H1 (cell line): Measurements from ENCODE around the gene PIGS. TPM values are rescaled to one million over a fixed set of nuclear protein-coding genes. Genes with fewer than 3 reads are reported as not detected.
A peak's percentile ranks its signal among the peaks of the same experiment; 100 is the strongest.

Source experiments
- CTCF ChIA-PET: fragments of 300-600 bp; sonication (Branson Sonifier 250); formaldehyde crosslinking; loops from one replicate; lab custom pipeline; 2021; ENCODE audit not compliant: partially characterized antibody; lab: Charles Lee
- POLR2A ChIA-PET: fragments of 300-600 bp; sonication (Branson Sonifier 250); formaldehyde crosslinking; loops from one replicate; lab custom pipeline; 2021; ENCODE audit warnings: inconsistent platforms; ENCODE audit not compliant: partially characterized antibody; lab: Charles Lee
- DNase-seq, 2 experiments: peaks; one replicate each; pipeline versions ENCODE4 v3.0.0 to v3.0.0-alpha.2; 2010 to 2022; ENCODE audit warnings: low spot score in 2 of 2, low read depth in 1 of 2, mixed read lengths in 1 of 2
- FAIRE-seq: peaks from 2 replicates; lab custom pipeline; 2011; peaks lifted over from hg19 to GRCh38; lab: Jason Lieb, UNC
- H2AFZ ChIP-seq: 2 replicates; pipeline ENCODE4 v1.8.1; 2012; ENCODE audit warnings: low read length, inconsistent platforms
- H2AK5ac ChIP-seq: 2 replicates; pipeline ENCODE4 v1.6.1; 2013; ENCODE audit warnings: low read depth, low read length
- H2BK120ac ChIP-seq: replicated peaks from 2 replicates; pipeline ENCODE3; 2013; ENCODE audit warnings: low read depth, low read length, inconsistent platforms
- H2BK12ac ChIP-seq: 2 replicates; pipeline ENCODE4 v1.6.1; 2013; ENCODE audit warnings: low read depth, low read length
- H2BK15ac ChIP-seq: 2 replicates; pipeline ENCODE4 v1.6.1; 2013; ENCODE audit warnings: low read length
- H2BK20ac ChIP-seq: 2 replicates; pipeline ENCODE4 v1.6.1; 2013; ENCODE audit warnings: low read length
- H2BK5ac ChIP-seq: 2 replicates; pipeline ENCODE4 v1.6.1; 2013; ENCODE audit warnings: low read depth, low read length
- H3K14ac ChIP-seq: 2 replicates; pipeline ENCODE4 v1.6.1; 2013; ENCODE audit warnings: inconsistent platforms; ENCODE audit not compliant: insufficient read length
- H3K18ac ChIP-seq: 2 replicates; pipeline ENCODE4 v1.6.1; 2013; ENCODE audit warnings: low read length; ENCODE audit errors: extremely low read depth
- H3K23ac ChIP-seq: 2 replicates; pipeline ENCODE4 v1.6.1; 2013; ENCODE audit warnings: inconsistent platforms; ENCODE audit not compliant: insufficient read length
- H3K23me2 ChIP-seq: 2 replicates; pipeline ENCODE4 v1.6.1; 2013; ENCODE audit warnings: low read depth, low read length
- H3K27ac ChIP-seq: 2 replicates; pipeline ENCODE4 v1.6.1; 2011; ENCODE audit warnings: low read depth, low read length, inconsistent platforms
- H3K27me3 ChIP-seq, 4 experiments: replicated peaks in 1 of 4; 1 replicate in 1 of 4; 2 replicates in 3 of 4; pipeline versions ENCODE4 v1.6.1 to v1.8.1; 2011 to 2013; ENCODE audit warnings: low read length in 3 of 4, mild to moderate bottlenecking in 3 of 4, inconsistent platforms in 2 of 4, mixed read lengths in 2 of 4, moderate library complexity in 1 of 4; ENCODE audit not compliant: control insufficient read depth in 3 of 4, insufficient read depth in 3 of 4; ENCODE audit errors: extremely low read depth in 1 of 4
- H3K36me3 ChIP-seq, 4 experiments: 2 replicates each; pipeline versions ENCODE4 v1.6.1 to v1.8.1; 2011 to 2013; ENCODE audit warnings: mild to moderate bottlenecking in 4 of 4, low read length in 3 of 4, moderate library complexity in 2 of 4, control low read depth in 1 of 4, inconsistent platforms in 1 of 4; ENCODE audit not compliant: insufficient read depth in 4 of 4, control insufficient read depth in 2 of 4
- H3K4ac ChIP-seq: replicated peaks from 2 replicates; pipeline ENCODE3; 2013; ENCODE audit warnings: low read length, low read depth, mixed read lengths, inconsistent platforms; ENCODE audit not compliant: insufficient read length
- H3K4me1 ChIP-seq, 4 experiments: replicated peaks in 1 of 4; 1 replicate in 1 of 4; 2 replicates in 3 of 4; pipeline versions ENCODE4 v1.6.1 to v1.8.1; 2011 to 2013; ENCODE audit warnings: low read length in 3 of 4, inconsistent platforms in 2 of 4, mixed read lengths in 1 of 4; ENCODE audit not compliant: insufficient read depth in 4 of 4, control insufficient read depth in 3 of 4
- H3K4me2 ChIP-seq, 2 experiments: 2 replicates each; pipeline versions ENCODE4 v1.6.1 to v1.8.1; 2011 to 2013; ENCODE audit warnings: low read depth in 2 of 2, low read length in 2 of 2, control low read depth in 1 of 2, inconsistent platforms in 1 of 2, mild to moderate bottlenecking in 1 of 2; ENCODE audit not compliant: insufficient read depth in 1 of 2
- H3K4me3 ChIP-seq, 4 experiments: fragments of 200-600, 300-600 bp in 1 of 4; sonication (generic), shearing (Covaris generic), sonication (Bioruptor Twin) in 1 of 4; 2 replicates each; pipeline versions ENCODE4 v1.5.1 to v1.8.1; 2011 to 2016; ENCODE audit warnings: low read length in 4 of 4, low read depth in 3 of 4, control low read depth in 2 of 4, inconsistent platforms in 2 of 4, mild to moderate bottlenecking in 2 of 4, mixed read lengths in 1 of 4, moderate library complexity in 1 of 4; ENCODE audit not compliant: insufficient read depth in 2 of 4; ENCODE audit errors: extremely low read depth in 1 of 4
- H3K56ac ChIP-seq: replicated peaks from 2 replicates; pipeline ENCODE3; 2013; ENCODE audit warnings: low read depth, mild to moderate bottlenecking, mixed read lengths, low read length, inconsistent platforms; ENCODE audit not compliant: insufficient read length
- H3K79me1 ChIP-seq: 2 replicates; pipeline ENCODE4 v1.6.1; 2013; ENCODE audit warnings: low read depth, low read length, control low read depth
- H3K79me2 ChIP-seq, 2 experiments: 2 replicates each; pipeline versions ENCODE4 v1.6.1 to v1.8.1; 2012 to 2013; ENCODE audit warnings: low read length in 2 of 2, mild to moderate bottlenecking in 2 of 2, inconsistent platforms in 1 of 2; ENCODE audit not compliant: insufficient read depth in 2 of 2, control insufficient read depth in 1 of 2
- H3K9ac ChIP-seq, 4 experiments: replicated peaks in 1 of 4; 1 replicate in 1 of 4; 2 replicates in 3 of 4; pipeline versions ENCODE4 v1.6.1 to v1.8.1; 2011 to 2013; ENCODE audit warnings: low read depth in 3 of 4, low read length in 3 of 4, control low read depth in 2 of 4, mild to moderate bottlenecking in 2 of 4, moderate library complexity in 2 of 4, inconsistent platforms in 1 of 4; ENCODE audit errors: extremely low read depth in 1 of 4
- H3K9me3 ChIP-seq, 2 experiments: 2 replicates each; pipeline versions ENCODE4 v1.6.1 to v1.8.1; 2012 to 2013; ENCODE audit warnings: mild to moderate bottlenecking in 2 of 2, moderate library complexity in 2 of 2, control low read depth in 1 of 2, inconsistent platforms in 1 of 2, low read depth in 1 of 2, low read length in 1 of 2, mixed read lengths in 1 of 2; ENCODE audit not compliant: insufficient read depth in 2 of 2
- H4K20me1 ChIP-seq, 2 experiments: replicated peaks in 1 of 2; 2 replicates each; pipeline versions ENCODE3 to v1.8.1; 2011 to 2013; ENCODE audit warnings: inconsistent platforms in 2 of 2, low read length in 2 of 2, mild to moderate bottlenecking in 1 of 2; ENCODE audit not compliant: insufficient read depth in 2 of 2, control insufficient read depth in 1 of 2
- H4K5ac ChIP-seq: 2 replicates; pipeline ENCODE4 v1.6.1; 2013; ENCODE audit warnings: low read length, low read depth, mixed read lengths, inconsistent platforms; ENCODE audit not compliant: insufficient read length
- H4K8ac ChIP-seq: 2 replicates; pipeline ENCODE4 v1.8.0; 2013; ENCODE audit warnings: mild to moderate bottlenecking, moderate library complexity, low read length, inconsistent platforms; ENCODE audit not compliant: insufficient read depth; ENCODE audit errors: extremely low read depth
- H4K91ac ChIP-seq: replicated peaks from 2 replicates; pipeline ENCODE3; 2013; ENCODE audit warnings: low read length, mixed read lengths, inconsistent platforms; ENCODE audit not compliant: insufficient read length
- KDM4A ChIP-seq: IDR thresholded peaks from one replicate; pipeline ENCODE4 v1.7.1; 2012; ENCODE audit warnings: low read depth, mild to moderate bottlenecking, moderate library complexity, low read length, inconsistent platforms; ENCODE audit not compliant: severe bottlenecking
- WGBS, 2 experiments: shearing (Covaris generic) in 1 of 2; methylation state at CpG; one replicate each; pipeline versions ENCODE4 v1.1.6 to v1.1.7; 2013 to 2015; ENCODE audit warnings: low lambda C conversion rate in 2 of 2, mixed read lengths in 2 of 2, inconsistent platforms in 1 of 2, low coverage in 1 of 2, missing lambda C conversion rate in 1 of 2; ENCODE audit not compliant: insufficient replicate concordance in 2 of 2, insufficient coverage in 1 of 2, insufficient read length in 1 of 2; ENCODE audit errors: extremely low coverage in 1 of 2, missing lambda C conversion rate in 1 of 2; 5-methylcytosine and 5-hydroxymethylcytosine counted together
- polyA plus RNA-seq, 7 experiments: library from polyadenylated mRNA; depleted of rRNA in 3 of 7; stranded (reverse) in 5 of 7; unstranded in 2 of 7; fragments of >200 nt in 5 of 7; fragments of 200-250 nt in 2 of 7; gene quantifications; 1 replicate in 5 of 7; 2 replicates in 1 of 7; 4 replicates in 1 of 7; pipeline versions ENCODE4 v1.2.1 to v1.2.3, GENCODE V29; 2011 to 2013; ENCODE audit warnings: missing spikeins in 2 of 7, mixed read lengths in 2 of 7
- total RNA-seq: library from RNA; stranded (reverse); fragmentation: NEBNext Ultra II Directional; extraction: Animal tissue kit (Norgen Biotek cat#: 25700); gene quantifications from 2 replicates; pipeline ENCODE4 v1.2.1, GENCODE V29; 2021

The PIGS gene
- total and polyA plus RNA-seq, 2 of the 8 experiments (the other 6 are each of a cell fraction or from before 2014, with no cell fraction given): 44.3 to 50.6 TPM

DNA sequence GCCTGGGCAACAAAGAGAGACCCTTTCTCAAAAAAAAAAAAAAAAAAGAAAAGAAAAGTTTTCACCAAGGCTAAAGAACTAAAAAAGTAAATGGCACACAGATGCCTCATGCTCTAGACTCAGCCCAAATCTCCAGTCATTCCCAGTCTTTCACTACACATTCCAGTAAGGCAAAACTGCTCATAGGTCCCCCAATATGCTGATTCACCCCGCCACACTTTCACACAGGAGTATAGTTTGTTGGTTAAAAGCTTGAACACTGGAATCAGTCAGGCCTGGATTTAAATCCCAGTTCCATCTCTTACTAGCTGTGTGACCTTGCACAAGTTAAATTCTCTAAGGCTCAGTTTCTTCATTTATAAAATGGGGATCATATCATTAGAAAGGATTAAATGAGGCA is 1.9 kb downstream of the PIGS start:
- WGBS, 2 experiments: 81% methylated on average over 1 of the region's 1 CpG; no CpG with 5 or more reads in 1 of the 2 experiments
- H3K23ac ChIP-seq: no peak overlapping the region
- H3K18ac ChIP-seq: no peak overlapping the region
- H2BK12ac ChIP-seq: no peak overlapping the region
- peaks cover 2 to 4% of the 10 kb centered on the region in 2 experiments for H4K20me1 ChIP-seq
- no peak for FAIRE-seq
- H3K4me3 ChIP-seq: 0 out of 8 replicates have a peak overlapping the region, but pooled peaks of 1 of the 4 experiments have one; percentile 88
- H3K4ac ChIP-seq: no peak overlapping the region
- DNase-seq: no peak
- no peak overlapping the region for H4K5ac ChIP-seq
- H2AK5ac ChIP-seq: no peak overlapping the region
- no peak for TF ChIP-seq KDM4A
- H3K27me3 ChIP-seq: peaks cover 0 to 8% (median 4%) of the 10 kb centered on the region in 4 experiments; a peak in 4 of 7 replicates
- no peak overlapping the region for H2BK15ac ChIP-seq
- no peak overlapping the region for H4K91ac ChIP-seq
- peaks cover 6% of the 10 kb centered on the region for H3K23me2 ChIP-seq
- H3K4me2 ChIP-seq: no peak overlapping the region; a peak in 1 of 4 replicates
- no peak overlapping the region for H2AFZ ChIP-seq
- no peak overlapping the region for H2BK120ac ChIP-seq
- CTCF ChIA-PET: interaction anchor here (2.5 to 6.0 kb wide), 2 partner anchors 21 to 29 kb away, joined by 5 to 58 read pairs; no protein-coding TSS in a partner anchor
- H3K79me2 ChIP-seq: peaks cover 0 to 16% of the 10 kb centered on the region in 2 experiments; a peak in 2 of 4 replicates
- POLR2A ChIA-PET: interaction anchor here (0.6 to 4.8 kb wide), 3 partner anchors 12 to 73 kb away, joined by 3 to 23 read pairs (median 3); partner anchors contain the start of gene UNC119
- H3K9me3 ChIP-seq: no peaks in the 10 kb centered on the region
- no peak overlapping the region for H3K27ac ChIP-seq
- H3K4me1 ChIP-seq: 0 out of 7 replicates have a peak, but pooled peaks cover 0 to 2% (median 0%) of the 10 kb centered on the region in 4 experiments
- H3K56ac ChIP-seq: no peak overlapping the region
- no peak overlapping the region for H3K9ac ChIP-seq
- H3K36me3 ChIP-seq: peaks cover 0 to 3% (median 0%) of the 10 kb centered on the region in 4 experiments; a peak in 3 of 8 replicates
- H3K14ac ChIP-seq: no peak overlapping the region
- no peak overlapping the region for H2BK20ac ChIP-seq
- no peaks in the 10 kb centered on the region for H3K79me1 ChIP-seq
- no peak overlapping the region for H4K8ac ChIP-seq
- no peak overlapping the region for H2BK5ac ChIP-seq
